ENCODE data around the gene GLCE.
"Not testable (repeated sequence)": the region's sequence is repeated elsewhere in the genome, so short reads cannot be mapped to it uniquely, and the experiment has no call there.

Gene GLCE

DNA sequence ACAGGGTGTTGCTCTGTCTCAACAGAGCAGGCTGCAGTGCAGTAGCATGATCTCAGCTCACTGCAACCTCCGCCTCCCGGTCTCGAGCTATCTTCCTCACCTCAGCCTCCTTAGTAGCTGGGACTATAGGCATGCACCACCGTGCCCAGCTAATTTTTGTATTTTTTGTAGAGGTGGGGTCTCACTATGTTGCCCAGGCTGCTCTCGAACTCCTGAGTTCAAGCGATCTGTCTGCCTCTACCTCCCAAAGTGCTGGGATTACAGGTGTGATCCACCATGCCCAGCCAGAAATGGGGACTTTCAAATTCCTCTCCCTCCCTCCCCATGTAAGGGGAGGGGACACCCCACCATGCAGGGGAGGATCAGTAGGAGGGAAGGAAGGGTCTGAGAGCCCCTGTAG lies 141.7 kb downstream of the GLCE start:
- DNase-seq = not testable (repeated sequence)

DNA sequence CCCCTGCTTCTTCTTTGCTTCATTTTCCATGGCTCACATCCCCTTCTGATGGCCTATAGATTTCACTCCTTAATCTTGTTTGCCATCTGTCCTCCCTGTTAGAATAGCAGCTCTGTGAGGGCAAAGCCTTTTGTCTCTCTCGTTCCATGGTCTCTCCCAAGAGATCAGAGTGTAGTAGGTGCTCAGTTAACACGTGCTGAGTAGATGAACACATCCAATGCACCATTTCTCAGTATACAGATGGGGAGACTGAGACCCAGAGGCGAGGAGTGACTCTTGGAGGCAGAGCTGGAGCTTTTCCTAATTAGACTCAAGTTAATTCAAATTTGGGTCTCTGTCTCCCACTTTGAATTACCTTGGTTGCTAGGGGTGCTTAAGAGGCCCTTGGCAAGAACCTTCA lies 142.5 kb downstream of the GLCE start:
- DNase-seq = no peak

DNA sequence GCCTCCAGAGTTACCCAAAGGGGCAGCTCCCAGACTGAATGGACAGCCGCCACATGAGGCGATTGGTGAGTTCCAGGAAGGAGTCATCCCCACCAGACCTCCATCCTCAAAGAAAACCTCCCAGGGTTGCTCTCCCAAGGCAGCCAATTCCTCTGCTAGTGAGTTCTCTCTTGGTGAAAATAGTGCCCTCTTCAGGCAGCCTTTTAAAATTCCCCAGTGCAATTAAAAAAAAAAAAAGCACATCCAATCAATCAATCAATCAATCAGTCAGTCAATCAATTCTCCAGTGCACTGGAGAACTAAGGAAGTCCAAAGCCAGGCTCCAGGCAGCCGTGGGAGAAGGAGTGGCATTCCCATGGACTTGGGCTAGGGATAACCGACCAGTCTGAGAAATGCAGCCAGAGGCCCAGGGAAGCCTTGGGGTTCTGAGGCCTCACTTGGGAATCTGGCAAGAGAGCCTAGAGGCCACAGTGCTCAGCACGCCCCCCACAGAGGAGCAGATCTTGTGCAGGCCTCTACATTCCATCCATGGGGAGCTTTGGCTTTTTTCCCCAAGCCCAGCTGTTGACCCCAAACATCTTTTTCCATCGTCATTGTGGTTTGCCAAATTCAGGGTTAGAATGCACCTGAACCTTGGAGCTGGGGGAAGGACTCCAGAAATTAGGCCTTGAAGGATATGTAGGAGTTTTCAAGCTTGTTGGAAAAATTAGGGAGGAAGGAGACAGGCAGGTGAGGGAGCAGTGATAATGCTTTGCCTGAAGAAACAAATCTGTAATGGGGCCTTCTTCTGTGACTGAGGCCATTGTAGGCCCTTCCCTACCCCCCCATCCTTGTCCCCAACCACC lies 143.1 kb downstream of the GLCE start:
- no peak for DNase-seq

DNA sequence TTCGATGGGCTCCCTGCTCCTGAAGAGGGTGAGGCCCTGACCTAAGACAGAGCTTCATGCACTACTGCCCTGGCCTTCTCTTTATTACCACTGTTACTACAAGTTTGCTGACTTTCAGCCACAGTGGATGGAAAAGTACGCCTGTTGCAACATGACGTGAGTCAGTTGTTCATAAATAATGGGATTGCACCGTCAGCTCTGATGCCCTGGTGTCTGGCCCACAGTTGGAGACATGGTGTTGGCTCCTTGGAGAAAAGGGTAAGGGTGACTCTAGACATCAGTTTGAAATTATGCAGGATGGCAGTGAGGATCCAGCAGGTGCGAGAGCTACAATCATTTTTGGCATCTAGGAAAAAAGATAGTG lies 143.7 kb downstream of the GLCE start:
- DNase-seq = no peak

DNA sequence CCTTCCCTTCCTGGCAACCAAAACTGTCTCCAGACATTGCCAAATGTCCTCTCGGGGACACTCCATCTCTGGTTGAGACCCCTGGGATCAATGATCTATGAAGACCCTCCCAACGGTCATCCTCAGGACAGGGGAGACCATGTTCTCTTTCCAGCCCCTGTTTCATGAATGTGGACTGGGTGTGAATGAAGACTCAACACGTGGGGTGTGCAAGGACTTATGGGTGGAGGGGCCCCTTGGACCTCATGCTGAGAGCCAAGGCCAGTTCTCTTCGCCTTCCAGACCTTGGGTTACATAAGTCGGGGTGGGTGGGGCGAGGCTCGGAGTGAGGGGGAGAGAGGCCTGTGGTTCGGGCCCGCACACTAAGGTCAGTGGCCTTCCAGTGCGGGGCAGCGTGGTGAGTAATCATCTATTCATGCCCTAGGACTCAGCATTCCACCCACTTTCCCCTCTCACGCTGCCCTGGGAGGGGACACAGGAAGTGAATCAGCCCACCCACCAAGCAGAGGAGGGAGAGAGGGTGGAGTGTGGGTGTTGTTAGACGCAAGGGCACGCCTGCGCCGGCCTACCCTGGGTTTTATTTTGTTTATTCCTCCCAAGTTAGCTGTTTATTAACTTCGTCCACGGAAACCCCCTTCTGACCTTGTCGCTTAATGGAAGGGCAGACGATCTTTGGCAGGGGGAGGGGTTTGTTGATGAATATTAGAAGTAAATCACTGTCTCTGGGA lies 144.9 kb downstream of the GLCE start:
- DNase-seq = no peak

DNA sequence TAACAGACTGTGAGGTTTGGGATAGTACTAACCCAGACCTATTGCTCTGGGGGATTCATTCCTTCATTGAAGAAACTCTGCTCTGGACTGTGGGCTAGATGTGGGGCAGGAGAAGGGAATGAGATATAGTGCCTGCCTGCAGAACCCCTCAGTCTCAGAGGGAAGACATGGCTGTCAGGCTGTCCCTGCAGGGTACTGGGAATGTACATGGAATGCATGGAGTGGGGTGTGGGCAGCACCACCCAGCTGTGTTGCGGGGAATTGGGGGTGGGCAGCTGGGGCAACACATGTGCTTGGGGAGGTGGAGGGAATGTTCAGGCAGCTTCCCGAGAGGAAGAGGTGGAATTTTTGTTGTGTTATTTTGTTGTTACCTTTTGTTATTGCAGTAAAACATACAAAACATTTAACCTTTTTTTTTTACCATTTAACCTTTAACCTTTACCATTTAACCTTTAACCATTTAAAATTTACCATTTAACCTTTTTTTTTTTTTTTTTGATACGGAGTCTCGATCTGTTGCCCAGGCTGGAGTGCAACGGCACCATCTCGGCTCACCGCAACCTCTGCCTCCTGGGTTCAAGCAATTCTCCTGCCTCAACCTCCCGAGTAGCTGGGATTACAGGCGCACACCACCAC lies 145.6 kb downstream of the GLCE start:
- no peak for DNase-seq

DNA sequence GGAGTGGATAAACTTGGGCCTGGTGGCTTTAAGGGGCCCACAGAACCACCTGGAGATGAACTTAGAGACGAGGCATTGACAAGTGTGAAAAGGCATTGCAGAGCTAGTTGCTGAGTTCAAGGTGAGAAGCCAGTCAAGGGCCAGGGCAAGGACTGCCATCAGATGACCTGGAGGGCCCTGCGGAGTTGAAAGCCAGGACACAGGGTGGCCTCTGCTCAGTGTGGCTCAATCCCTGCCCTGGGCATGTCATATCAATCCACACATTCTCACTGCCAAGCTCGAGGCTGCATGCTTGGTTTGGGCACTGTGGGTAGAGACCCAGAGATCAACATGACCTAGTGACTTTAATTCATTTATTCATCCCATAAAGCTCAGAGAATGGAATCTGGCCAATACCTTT lies 147.5 kb downstream of the GLCE start:
- DNase-seq = no peak

DNA sequence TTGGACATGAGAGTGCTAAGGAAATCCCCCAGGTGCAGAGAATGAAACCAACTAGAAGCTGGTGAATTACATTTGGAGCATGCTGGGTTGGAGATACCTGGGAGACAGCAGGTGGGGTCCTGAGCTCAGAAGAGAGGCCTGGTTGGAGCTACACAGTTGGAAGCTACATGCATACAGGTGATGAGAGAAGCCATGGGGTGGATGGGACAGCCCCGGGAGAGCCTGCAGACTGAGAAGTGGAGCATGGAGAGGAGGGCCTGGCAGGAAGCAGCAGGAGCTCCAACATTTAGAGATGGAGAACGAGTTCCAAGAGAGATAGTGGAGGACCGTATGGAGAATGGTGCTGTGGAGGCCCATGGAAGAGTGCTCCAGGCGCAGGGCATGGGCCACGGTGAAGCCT lies 148.5 kb downstream of the GLCE start:
- DNase-seq = no peak

DNA sequence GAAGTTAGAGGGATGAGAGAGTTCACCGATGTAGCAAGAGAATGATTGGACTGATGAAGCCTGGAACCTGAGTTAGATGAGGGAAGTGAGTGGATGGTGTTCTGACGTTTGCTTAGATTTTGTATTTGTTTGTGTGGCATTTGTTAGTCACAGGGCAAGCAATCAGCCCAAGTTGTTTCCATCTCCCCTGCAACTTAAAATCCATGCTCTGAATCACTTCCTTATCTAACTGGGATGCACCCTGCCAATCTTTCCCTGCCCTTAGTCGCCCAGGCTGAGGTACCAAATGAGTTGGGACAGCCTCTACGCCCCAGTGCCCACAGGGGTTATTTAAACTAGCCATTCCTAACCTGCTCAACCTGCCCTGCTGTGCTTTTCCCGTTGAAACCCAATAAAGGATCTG lies 150.9 kb downstream of the GLCE start:
- DNase-seq = no peak

DNA sequence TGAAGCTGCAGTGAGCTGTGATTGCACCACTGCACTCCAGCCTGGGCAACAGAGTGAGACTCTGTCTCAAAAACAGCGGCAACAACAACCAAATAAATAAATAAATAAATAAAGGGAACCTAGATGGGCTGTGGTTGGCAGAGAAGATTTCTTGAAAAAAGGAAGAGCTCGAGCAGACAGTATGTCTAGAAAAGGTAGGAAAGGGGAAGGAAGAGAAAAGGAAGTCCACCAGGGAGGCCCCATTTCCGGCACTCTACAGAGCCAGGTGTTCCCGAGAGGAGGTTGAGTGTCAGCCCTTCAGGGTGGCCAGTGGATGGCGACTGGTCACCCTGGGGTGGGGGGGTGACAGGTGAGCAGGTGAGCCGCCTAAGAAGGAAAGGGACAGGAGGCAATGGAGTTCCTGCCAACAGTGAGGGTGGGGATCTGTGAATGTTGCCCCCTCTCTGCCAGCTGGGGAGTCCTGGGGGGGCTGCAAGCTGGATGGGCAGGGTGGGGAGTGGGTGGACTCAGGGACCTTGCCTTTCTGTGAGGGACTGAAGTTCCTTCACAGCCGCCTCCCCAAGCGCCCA lies 153.1 kb downstream of the GLCE start:
- no peak for DNase-seq

DNA sequence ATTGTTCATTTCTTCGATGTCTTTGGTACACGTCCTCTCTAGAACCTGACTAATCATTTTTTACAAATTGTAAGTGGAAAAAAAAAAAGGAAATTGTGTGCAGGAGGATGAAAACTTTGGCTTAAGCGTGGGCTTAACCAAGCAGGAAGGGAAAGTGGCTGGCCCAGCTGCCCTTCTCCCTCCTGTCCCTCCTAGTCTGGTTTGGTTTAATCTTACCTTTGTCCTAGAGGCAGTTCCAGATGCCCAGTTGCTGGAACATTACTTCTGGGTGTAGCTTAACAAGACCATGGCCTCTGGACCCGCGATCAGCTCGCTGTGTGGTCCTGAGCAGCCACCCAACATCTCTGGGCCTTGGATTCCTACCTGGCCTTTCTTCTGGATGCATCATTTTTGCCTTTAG lies 153.7 kb downstream of the GLCE start:
- DNase-seq = no peak

DNA sequence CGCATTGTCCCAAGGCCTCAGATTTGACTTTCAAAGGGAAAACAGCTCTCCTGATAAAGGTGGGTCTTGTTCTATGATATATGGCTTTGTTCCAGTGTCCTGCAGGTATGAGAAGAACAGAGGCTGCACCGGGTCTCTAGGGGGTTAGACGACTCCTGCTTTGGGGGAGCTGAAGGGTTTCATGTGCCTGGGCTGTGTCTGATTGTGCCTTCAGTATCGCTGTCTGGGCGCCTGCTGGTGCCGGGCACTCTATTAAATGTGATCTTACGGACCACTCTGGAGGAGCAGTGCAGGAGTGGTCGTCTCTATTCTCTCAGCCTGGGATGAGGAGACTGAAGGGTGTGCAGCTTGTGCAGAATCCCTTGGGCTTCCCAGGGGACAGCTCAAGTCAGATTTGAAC lies 154.3 kb downstream of the GLCE start:
- no peak for DNase-seq

DNA sequence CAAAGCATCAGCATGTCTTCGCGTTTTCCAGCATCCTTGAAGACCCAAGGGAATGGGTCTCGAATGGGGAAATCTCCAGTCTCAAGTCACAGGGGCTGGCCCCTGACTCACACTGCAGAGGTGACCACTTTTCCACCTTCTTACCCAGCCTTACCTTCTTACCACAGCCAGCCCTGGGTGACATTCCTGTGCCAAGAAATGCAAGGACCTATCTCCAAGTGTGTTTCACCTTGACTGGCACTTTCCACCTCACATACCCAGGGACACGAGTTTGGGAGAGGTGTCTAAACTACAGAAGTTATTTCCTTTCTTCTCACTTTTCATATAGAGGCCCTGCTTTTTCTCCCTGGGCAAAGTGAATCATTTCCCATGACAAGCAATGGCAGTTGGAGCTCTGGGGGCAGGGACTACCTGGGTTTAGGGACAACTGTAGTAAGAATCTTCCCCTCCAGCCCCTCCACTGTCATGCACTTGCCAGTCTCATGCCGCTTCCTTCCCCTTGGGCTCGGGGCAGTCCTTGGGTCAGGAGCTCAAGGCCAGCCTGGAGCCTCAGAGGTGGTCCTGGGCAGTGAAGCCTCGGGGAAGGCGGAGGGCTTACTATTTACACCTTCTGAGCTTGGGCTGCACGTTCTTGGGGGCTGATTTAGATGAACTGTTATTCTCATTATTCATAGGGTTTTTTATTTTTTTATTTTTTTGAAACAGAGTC lies 155.1 kb downstream of the GLCE start:
- DNase-seq = no peak

DNA sequence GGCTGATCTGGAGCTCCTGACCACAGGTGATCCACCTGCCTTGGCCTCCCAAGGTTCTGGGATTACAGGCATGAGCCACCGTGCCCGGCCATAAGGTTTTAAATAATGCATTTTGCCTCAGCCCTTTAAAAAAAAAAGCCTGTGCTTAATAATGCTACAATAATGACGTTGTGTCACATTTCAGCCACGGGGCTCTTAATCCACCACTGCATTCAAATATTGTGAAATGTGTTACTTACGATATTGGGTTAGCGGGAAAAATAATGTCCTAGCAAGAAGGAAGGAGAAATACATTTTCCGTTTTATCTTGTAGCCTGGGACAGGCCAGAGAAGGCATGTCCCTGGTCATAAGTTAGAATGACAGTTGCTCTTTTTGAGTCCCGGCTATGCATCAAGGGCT lies 155.9 kb downstream of the GLCE start:
- no peak for DNase-seq

DNA sequence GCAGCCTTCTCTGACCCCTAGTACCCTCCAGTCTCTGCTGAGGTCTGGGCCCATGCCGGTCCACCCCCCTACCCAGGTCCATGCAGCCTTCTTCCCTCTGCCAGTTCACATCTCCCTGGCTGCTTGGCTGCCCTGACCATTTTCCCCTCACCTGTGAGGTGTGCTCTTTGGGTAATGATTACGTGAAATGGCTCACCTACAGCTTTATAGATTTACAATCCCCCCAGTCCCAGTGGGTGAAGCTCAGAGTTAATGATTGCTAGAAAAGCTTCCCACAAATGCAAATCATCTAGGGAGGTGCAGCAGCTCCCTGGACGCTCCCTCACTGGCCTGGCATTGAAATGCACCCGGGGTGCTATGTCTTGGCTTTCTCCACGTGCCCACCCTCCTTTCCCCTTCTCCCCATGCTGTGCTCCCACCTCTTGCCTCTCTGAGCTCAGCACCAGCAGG lies 157.0 kb downstream of the GLCE start:
- DNase-seq = no peak

DNA sequence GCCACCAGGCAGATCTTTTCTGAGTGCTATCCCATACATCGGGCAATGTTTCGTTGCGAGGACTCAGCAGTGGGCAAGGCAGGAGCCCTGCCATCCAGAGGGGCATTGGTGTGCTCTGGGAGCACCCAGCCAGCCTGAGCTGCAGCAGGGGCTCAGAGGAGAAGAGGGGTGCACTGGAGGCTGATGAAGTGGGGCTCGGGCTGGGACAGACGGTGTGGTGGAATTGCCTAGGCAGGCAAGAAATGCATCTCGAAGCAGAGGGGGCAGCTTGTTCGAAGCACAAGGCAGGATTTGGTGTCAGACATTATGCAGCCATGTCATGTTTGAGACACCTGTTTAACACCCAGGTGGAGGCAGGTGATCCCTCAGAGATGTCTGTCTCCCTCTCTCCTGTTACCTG lies 157.6 kb downstream of the GLCE start:
- no peak for DNase-seq

DNA sequence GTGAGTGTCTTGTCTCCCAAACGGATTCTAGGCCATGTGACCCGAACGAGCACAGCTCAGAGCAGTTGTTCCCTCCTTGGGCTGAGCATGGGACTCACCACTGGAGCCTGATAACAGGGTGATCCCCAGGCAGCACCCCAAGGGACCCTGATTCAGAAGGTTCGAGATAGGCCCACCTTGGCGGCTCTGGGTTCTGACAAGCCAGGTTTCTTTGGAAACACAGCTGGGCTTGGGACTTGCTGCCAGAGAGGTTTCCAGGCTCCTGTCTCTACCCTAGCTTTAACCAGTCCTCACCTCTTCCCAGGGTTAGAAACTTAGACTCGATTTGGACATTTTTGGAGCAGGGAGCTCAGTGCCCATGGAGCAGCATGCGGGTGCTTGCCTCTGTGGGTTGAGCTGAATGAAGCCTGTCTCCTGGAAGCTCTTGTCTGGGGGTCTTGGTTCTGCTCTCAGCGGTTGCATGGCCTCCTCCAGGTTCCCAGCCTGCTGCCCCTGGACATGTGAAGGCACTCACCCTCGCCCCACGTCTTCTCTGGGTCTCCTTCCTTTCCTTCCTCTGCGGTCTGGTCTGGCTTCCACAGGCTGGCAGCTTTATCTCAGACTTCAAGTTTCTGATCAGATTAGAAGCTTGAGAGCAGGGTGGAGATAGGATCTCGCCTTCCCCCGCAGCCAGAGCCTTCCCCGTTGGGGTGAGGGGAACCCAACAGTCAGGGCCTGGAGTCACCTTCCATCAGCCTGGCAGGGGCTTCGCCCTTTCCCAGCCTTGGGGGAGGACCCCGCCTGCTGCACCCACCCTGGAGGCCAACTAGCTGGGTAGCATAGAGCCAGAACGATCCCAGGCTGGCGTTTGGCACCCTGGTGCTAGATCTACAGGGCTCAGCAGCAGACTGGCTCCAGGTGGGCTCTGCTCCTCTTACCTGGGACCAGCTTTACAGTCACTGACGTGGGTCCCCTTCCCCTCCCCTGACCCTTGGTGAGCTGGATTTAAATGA lies 159.2 kb downstream of the GLCE start:
- DNase-seq = no peak

DNA sequence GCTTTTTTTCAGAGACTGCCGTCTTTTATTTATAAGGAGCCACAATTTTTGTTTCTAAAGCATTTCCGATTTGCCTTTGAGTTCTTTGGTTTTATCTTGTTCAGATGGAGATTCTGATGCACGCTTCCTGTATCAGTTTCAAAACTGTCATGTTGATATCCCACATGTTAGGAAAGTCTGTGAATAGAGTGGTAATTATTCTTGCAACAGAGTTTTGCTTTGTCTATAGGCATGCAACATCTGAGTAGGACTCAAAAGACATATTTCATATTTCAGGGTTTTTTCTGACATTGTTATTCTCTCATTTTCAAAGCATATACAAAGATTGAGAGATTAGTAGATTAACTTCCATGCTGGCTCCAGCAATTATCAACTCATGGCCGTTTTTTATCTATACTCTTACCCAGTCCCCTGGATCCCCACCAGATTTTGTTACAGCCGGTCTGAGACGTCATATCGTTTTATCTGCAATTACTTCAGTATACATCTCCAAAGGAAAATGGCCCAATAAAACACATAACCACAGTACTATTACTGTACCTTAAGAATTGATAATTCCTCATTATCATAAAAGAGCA lies 160.6 kb downstream of the GLCE start:
- DNase-seq = no peak
